WTC11 (cell line): ENCODE results near the gene POU2F1.

ENCODE experiments used
- ELF4 ChIP-seq: sonication (generic); formaldehyde crosslinking; IDR thresholded peaks from 2 replicates; pipeline ENCODE4 v1.8.1; 2022; ENCODE audit warnings: low read depth, mild to moderate bottlenecking, moderate library complexity, missing genetic modification reagents
- FOXP1 ChIP-seq: sonication (generic); formaldehyde crosslinking; IDR thresholded peaks from 2 replicates; pipeline ENCODE4 v1.8.0; 2022; ENCODE audit warnings: missing genetic modification reagents, mild to moderate bottlenecking, moderate library complexity, borderline replicate concordance
- IRF2 ChIP-seq: sonication (generic); formaldehyde crosslinking; IDR thresholded peaks from 2 replicates; pipeline ENCODE4 v1.8.0; 2022; ENCODE audit warnings: low read depth, missing genetic modification reagents, borderline replicate concordance
- NFE2L1 ChIP-seq: sonication (generic); formaldehyde crosslinking; IDR thresholded peaks from 2 replicates; pipeline ENCODE4 v1.8.1; 2023; ENCODE audit warnings: missing genetic modification reagents
- NR3C1 ChIP-seq: sonication (generic); formaldehyde crosslinking; conservative IDR thresholded peaks from 2 replicates; pipeline ENCODE4 v1.8.1; 2023; ENCODE audit warnings: low read depth, mild to moderate bottlenecking, missing genetic modification reagents
- TCF7 ChIP-seq: sonication (generic); formaldehyde crosslinking; IDR thresholded peaks from 2 replicates; pipeline ENCODE4 v1.8.0; 2022; ENCODE audit warnings: mild to moderate bottlenecking, low read depth, missing genetic modification reagents, moderate library complexity
- TF ChIP-seq, protein P1 (sequence below): fragments of 200-600 bp; IDR thresholded peaks from 2 replicates; pipeline ENCODE4 v1.8.0; 2022; ENCODE audit warnings: antibody characterized with exemption
- TF ChIP-seq, protein P2 (sequence below): sonication (generic); formaldehyde crosslinking; IDR thresholded peaks from 2 replicates; pipeline ENCODE4 v1.8.1; 2023; ENCODE audit warnings: mild to moderate bottlenecking, missing genetic modification reagents
- TF ChIP-seq, protein P3 (sequence below): sonication (generic); formaldehyde crosslinking; IDR thresholded peaks from 2 replicates; pipeline ENCODE4 v1.8.0; 2022; ENCODE audit warnings: mild to moderate bottlenecking, missing genetic modification reagents
- TF ChIP-seq, protein P4 (sequence below): sonication (generic); formaldehyde crosslinking; conservative IDR thresholded peaks from 2 replicates; pipeline ENCODE4 v1.8.1; 2023; ENCODE audit warnings: mild to moderate bottlenecking, low read depth, missing genetic modification reagents, moderate library complexity
- TF ChIP-seq, protein P5 (sequence below): sonication (generic); formaldehyde crosslinking; IDR thresholded peaks from 2 replicates; pipeline ENCODE4 v1.8.1; 2022; ENCODE audit warnings: mild to moderate bottlenecking, missing genetic modification reagents, moderate library complexity, borderline replicate concordance
- TF ChIP-seq, protein P6 (sequence below): sonication (generic); formaldehyde crosslinking; IDR thresholded peaks from 2 replicates; pipeline ENCODE4 v1.8.0; 2022; ENCODE audit warnings: missing genetic modification reagents
- TF ChIP-seq, protein P7 (sequence below): sonication (generic); formaldehyde crosslinking; IDR thresholded peaks from 2 replicates; pipeline ENCODE4 v1.8.1; 2023; ENCODE audit warnings: mild to moderate bottlenecking, missing genetic modification reagents, borderline replicate concordance

DNA sequence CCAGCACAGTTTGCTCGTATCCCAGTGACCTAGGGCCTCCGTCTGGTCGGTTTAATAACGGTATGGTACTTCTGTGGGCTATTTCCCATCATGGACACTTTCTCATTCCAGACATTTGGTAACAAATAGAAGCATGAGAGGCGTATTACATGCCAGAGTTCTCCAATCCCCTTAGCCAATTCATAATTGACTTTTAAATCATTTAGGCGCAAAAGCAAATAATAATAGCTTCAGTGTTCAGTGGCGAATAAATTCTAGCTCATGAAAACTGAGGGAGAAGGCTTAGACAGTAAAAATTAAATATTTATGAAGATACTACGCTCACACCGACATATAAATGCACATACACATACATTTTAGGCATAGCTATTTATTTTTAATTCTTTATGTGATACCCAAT is 247.1 kb downstream of the POU2F1 start:
- TF ChIP-seq, protein P1, sequence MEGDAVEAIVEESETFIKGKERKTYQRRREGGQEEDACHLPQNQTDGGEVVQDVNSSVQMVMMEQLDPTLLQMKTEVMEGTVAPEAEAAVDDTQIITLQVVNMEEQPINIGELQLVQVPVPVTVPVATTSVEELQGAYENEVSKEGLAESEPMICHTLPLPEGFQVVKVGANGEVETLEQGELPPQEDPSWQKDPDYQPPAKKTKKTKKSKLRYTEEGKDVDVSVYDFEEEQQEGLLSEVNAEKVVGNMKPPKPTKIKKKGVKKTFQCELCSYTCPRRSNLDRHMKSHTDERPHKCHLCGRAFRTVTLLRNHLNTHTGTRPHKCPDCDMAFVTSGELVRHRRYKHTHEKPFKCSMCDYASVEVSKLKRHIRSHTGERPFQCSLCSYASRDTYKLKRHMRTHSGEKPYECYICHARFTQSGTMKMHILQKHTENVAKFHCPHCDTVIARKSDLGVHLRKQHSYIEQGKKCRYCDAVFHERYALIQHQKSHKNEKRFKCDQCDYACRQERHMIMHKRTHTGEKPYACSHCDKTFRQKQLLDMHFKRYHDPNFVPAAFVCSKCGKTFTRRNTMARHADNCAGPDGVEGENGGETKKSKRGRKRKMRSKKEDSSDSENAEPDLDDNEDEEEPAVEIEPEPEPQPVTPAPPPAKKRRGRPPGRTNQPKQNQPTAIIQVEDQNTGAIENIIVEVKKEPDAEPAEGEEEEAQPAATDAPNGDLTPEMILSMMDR, result no peak
- TF ChIP-seq, protein P2, sequence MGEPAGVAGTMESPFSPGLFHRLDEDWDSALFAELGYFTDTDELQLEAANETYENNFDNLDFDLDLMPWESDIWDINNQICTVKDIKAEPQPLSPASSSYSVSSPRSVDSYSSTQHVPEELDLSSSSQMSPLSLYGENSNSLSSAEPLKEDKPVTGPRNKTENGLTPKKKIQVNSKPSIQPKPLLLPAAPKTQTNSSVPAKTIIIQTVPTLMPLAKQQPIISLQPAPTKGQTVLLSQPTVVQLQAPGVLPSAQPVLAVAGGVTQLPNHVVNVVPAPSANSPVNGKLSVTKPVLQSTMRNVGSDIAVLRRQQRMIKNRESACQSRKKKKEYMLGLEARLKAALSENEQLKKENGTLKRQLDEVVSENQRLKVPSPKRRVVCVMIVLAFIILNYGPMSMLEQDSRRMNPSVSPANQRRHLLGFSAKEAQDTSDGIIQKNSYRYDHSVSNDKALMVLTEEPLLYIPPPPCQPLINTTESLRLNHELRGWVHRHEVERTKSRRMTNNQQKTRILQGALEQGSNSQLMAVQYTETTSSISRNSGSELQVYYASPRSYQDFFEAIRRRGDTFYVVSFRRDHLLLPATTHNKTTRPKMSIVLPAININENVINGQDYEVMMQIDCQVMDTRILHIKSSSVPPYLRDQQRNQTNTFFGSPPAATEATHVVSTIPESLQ (CRISPR knock-in tag), result no peak
- TF ChIP-seq, protein P3, sequence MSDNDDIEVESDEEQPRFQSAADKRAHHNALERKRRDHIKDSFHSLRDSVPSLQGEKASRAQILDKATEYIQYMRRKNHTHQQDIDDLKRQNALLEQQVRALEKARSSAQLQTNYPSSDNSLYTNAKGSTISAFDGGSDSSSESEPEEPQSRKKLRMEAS, result no peak
- TF ChIP-seq, protein P4, sequence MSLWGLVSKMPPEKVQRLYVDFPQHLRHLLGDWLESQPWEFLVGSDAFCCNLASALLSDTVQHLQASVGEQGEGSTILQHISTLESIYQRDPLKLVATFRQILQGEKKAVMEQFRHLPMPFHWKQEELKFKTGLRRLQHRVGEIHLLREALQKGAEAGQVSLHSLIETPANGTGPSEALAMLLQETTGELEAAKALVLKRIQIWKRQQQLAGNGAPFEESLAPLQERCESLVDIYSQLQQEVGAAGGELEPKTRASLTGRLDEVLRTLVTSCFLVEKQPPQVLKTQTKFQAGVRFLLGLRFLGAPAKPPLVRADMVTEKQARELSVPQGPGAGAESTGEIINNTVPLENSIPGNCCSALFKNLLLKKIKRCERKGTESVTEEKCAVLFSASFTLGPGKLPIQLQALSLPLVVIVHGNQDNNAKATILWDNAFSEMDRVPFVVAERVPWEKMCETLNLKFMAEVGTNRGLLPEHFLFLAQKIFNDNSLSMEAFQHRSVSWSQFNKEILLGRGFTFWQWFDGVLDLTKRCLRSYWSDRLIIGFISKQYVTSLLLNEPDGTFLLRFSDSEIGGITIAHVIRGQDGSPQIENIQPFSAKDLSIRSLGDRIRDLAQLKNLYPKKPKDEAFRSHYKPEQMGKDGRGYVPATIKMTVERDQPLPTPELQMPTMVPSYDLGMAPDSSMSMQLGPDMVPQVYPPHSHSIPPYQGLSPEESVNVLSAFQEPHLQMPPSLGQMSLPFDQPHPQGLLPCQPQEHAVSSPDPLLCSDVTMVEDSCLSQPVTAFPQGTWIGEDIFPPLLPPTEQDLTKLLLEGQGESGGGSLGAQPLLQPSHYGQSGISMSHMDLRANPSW (CRISPR knock-in tag), result no peak
- TF ChIP-seq NFE2L1 (CRISPR knock-in tag) (no peak), TCF7 (no peak), NR3C1 (CRISPR knock-in tag) (no peak), ELF4 (CRISPR knock-in tag) (no peak), IRF2 (no peak), FOXP1 (no peak)
- TF ChIP-seq, protein P5, sequence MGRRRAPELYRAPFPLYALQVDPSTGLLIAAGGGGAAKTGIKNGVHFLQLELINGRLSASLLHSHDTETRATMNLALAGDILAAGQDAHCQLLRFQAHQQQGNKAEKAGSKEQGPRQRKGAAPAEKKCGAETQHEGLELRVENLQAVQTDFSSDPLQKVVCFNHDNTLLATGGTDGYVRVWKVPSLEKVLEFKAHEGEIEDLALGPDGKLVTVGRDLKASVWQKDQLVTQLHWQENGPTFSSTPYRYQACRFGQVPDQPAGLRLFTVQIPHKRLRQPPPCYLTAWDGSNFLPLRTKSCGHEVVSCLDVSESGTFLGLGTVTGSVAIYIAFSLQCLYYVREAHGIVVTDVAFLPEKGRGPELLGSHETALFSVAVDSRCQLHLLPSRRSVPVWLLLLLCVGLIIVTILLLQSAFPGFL, result no peak
- TF ChIP-seq, protein P6, sequence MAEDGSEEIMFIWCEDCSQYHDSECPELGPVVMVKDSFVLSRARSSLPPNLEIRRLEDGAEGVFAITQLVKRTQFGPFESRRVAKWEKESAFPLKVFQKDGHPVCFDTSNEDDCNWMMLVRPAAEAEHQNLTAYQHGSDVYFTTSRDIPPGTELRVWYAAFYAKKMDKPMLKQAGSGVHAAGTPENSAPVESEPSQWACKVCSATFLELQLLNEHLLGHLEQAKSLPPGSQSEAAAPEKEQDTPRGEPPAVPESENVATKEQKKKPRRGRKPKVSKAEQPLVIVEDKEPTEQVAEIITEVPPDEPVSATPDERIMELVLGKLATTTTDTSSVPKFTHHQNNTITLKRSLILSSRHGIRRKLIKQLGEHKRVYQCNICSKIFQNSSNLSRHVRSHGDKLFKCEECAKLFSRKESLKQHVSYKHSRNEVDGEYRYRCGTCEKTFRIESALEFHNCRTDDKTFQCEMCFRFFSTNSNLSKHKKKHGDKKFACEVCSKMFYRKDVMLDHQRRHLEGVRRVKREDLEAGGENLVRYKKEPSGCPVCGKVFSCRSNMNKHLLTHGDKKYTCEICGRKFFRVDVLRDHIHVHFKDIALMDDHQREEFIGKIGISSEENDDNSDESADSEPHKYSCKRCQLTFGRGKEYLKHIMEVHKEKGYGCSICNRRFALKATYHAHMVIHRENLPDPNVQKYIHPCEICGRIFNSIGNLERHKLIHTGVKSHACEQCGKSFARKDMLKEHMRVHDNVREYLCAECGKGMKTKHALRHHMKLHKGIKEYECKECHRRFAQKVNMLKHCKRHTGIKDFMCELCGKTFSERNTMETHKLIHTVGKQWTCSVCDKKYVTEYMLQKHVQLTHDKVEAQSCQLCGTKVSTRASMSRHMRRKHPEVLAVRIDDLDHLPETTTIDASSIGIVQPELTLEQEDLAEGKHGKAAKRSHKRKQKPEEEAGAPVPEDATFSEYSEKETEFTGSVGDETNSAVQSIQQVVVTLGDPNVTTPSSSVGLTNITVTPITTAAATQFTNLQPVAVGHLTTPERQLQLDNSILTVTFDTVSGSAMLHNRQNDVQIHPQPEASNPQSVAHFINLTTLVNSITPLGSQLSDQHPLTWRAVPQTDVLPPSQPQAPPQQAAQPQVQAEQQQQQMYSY, result no peak
- TF ChIP-seq, protein P7, sequence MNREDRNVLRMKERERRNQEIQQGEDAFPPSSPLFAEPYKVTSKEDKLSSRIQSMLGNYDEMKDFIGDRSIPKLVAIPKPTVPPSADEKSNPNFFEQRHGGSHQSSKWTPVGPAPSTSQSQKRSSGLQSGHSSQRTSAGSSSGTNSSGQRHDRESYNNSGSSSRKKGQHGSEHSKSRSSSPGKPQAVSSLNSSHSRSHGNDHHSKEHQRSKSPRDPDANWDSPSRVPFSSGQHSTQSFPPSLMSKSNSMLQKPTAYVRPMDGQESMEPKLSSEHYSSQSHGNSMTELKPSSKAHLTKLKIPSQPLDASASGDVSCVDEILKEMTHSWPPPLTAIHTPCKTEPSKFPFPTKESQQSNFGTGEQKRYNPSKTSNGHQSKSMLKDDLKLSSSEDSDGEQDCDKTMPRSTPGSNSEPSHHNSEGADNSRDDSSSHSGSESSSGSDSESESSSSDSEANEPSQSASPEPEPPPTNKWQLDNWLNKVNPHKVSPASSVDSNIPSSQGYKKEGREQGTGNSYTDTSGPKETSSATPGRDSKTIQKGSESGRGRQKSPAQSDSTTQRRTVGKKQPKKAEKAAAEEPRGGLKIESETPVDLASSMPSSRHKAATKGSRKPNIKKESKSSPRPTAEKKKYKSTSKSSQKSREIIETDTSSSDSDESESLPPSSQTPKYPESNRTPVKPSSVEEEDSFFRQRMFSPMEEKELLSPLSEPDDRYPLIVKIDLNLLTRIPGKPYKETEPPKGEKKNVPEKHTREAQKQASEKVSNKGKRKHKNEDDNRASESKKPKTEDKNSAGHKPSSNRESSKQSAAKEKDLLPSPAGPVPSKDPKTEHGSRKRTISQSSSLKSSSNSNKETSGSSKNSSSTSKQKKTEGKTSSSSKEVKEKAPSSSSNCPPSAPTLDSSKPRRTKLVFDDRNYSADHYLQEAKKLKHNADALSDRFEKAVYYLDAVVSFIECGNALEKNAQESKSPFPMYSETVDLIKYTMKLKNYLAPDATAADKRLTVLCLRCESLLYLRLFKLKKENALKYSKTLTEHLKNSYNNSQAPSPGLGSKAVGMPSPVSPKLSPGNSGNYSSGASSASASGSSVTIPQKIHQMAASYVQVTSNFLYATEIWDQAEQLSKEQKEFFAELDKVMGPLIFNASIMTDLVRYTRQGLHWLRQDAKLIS, result no peak
